Activated CD4-positive, alpha-beta T cell treated with anti-CD3 and anti-CD28 coated beads, Interleukin-2, Interleukin-6, amounts not matched to agents 100 ng/mL and 50 ng/mL, durations not matched to agents 16 hours and 8 hours (primary cell): ENCODE results near the gene UROC1.
"Not testable (repeated sequence)": the region's sequence is repeated elsewhere in the genome, so short reads cannot be mapped to it uniquely, and the experiment has no call there.

Experiments used
- DNase-seq: peaks from one replicate; pipeline ENCODE4 v3.0.0-alpha.2; 2020

Gene UROC1

GRCh38 chr3:126546549-126547239 is 29.1 kb upstream of the UROC1 start:
- DNase-seq, result no peak

- no peak for DNase-seq
Measured at GRCh38 chr3:126546013-126546412, 28.4 kb upstream of the UROC1 start.

DNA sequence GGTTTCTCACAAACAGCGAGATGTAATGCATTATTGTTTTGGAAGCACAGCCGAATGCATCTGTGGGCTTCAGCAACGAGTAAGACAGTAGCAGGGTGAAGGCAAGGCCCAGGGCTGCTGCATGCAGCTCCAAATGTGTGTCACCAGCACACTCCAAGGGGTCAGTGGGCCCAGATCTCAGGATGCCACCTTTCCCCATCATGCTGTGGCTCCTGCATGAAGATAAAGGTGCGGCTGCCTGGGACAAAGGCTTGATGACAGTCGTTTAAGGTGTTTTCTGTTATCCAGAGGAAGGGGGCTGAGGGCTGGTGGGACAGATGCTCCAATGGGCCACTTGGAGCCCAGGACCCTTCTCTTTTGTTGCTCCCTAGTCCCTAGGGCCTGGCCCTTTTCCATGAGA is 28.0 kb upstream of the UROC1 start:
- no peak for DNase-seq

GRCh38 chr3:126544596-126545281 is 27.2 kb upstream of the UROC1 start:
- DNase-seq, result no peak

- DNase-seq, result no peak
Measured at GRCh38 chr3:126543457-126544061, 26.0 kb upstream of the UROC1 start.

- no peak for DNase-seq
Measured at GRCh38 chr3:126542340-126543241, 25.0 kb upstream of the UROC1 start.

DNA sequence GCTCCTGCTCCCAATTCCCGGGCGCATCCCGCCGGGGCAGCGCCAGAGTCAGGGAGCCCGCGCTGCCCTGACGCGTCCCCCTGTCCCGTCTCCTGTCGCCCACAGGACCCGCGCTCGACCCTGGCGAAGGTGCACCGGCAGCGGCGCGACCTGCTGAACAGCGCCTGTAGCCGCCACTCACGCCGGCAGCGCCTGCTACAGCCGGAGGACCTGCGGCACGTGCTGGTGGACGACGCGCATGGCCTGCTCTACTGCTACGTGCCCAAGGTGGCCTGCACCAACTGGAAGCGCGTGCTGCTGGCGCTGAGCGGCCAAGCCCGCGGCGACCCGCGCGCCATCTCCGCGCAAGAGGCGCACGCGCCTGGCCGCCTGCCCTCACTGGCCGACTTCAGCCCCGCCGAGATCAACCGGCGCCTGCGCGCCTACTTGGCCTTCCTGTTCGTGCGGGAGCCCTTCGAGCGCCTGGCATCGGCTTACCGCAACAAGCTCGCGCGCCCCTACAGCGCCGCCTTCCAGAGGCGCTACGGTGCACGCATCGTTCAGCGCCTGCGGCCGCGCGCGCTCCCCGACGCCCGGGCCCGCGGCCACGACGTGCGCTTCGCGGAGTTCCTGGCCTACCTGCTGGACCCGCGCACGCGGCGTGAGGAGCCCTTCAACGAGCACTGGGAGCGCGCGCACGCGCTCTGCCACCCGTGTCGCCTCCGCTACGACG is 24.2 kb upstream of the UROC1 start:
- no peak for DNase-seq

- no peak for DNase-seq
Measured at GRCh38 chr3:126540951-126541627, 23.5 kb upstream of the UROC1 start.

DNA sequence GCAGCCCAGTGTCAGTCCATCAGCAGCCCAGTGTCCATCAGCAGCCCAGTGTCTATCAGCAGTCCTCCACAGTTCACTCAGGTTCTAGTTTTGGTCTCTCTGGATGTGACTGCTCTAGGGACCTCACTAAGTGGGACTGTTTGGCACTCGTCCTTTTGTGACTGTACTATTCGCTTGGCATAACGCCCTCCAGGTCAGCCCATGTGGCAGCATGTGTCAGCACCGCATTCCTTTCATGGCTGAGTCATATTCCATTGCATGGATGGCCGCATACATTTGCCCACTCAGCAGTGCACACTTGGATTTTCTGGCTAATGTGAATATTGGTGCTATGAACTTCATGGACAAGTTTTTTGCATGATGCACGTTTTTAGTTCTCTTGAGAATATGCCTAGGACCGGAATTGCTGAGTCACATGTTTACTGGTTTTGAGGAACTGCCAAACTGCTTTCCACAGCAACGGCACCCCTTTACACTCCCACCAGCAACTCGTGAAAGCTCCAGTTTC is 22.8 kb upstream of the UROC1 start:
- DNase-seq, result peak; percentile 18

GRCh38 chr3:126539558-126540250 is 22.1 kb upstream of the UROC1 start:
- no peak for DNase-seq

DNA sequence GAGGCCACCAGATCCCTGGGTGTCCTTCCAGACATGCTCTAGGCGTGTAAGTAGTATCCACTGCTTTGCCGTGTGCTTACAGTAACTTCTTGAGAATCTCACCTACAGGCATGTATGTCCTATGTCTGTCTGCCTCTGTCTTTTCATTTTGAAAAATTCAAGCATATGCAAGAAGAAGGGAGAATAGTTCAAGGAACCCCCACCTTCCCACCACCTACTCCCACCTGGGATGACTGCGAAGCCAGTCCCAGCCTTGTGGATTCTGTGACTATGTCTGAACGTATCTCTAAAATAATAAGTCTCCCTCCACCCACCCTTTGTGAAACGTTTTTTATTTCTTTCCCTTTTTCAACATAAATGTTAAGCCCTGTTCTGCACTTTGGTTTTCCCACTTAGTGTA is 21.4 kb upstream of the UROC1 start:
- DNase-seq, result no peak

DNA sequence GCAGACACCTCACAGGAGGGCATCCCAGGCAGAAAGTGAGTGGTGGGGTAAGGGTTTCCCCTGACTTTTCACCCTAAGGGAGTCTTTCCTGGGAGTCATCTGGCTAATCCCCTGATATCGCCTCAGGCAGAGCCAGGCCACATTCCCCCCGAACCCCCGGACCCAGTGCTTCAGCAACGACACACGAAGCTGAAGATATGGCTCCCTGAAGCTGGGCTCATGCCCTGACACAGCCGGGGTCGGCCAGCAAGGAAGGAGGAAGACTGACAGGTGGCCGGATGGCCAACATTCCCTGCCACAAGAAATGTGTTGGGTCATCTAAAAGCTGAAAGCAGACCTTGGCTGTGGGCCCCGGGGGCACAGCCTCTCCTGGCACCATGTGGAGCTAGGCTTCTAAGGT is 20.7 kb upstream of the UROC1 start:
- no peak for DNase-seq

DNA sequence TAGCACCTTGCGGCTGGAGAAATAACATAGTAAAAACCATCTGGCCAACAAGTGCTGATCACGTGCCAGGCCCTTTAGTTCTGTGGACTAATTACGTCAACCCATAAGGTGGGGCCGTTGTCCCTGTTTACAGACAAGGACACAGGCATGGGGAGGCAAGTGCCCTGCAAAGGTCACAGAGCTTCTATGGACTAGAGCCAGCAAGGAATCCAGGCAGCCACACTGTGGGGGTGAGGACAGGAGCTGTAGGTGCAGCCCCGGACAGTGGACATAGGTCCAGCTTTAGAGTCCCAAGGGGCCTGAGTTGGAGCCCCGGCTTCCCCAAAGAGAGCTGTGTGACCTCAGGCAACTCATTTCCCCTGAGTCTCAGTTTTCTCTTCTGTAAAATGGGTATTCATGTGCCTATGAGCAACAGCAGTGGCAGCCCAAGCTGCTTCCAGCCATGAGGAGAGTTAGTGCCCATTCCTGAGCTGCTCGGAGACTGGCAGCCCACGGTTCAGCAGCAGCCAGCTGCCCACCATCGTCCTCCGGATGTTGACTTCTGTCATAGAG is 20.2 kb upstream of the UROC1 start:
- DNase-seq, result no peak

DNA sequence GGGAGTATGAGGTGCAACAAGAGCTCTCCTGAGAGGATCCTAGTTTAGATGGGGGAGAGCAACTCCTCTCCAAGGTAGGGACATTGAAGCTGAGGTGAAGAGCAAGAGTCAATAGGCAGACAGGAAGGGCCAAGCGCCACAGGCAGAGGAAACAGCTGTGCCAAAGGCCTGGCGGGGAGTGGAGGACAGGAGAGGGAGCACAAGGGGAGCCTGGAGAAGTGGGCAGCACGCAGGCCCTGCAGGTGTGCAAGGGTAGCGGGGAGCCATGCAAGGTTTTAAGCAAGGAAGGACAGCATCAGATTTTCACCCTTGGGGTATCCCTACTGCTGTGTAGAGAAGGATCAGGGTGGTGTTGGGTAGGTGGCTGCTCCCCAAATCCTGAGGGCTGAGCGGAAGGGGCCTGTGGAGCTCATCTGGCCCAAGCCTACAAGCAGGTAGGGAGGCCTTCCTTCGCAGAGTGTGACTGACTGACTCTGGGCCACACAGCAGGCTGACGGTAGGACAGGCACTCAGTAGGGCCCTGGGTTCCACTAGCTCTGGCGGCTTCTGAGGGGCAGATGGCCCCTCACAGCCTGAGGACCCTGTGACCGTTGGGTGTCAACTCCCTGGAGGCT is 19.6 kb upstream of the UROC1 start:
- DNase-seq, result no peak

DNA sequence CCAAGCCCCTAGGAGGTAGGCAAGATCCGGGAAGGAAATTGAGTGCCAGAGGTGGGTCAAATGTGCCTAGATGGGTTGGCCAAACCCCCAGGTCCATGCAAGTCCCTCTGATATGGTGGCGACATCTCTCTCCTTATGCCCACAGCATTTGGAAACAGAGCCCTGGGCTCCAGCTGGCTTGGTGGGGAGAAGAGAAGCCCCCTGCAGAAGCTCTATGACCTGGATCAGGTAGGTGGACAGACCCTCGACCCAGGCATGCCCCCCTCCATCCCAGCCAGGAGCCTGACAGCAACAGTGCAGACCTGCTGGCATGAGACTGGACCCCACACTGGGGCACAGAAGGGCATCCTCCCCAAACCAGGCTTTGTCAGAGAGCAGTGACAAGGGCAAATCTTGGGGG is 18.6 kb upstream of the UROC1 start:
- DNase-seq, result no peak

GRCh38 chr3:126535636-126536035 is 18.1 kb upstream of the UROC1 start:
- DNase-seq, result no peak

DNA sequence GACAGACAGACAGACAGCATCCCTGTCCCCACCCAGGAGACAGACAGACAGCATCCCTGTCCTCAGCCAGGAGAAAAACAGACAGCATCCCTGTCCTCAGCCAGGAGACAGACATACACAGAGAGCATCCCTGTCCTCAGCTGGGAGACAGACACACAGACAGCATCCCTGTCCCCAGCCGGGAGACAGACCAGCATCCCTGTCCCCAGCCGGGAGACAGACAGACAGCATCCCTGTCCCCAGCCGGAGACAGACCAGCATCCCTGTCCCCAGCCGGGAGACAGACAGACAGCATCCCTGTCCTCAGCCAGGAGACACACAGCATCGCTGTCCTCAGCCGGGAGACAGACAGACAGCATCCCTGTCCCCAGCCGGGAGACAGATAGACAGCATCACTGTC is 17.1 kb upstream of the UROC1 start:
- DNase-seq, result not testable (repeated sequence)

DNA sequence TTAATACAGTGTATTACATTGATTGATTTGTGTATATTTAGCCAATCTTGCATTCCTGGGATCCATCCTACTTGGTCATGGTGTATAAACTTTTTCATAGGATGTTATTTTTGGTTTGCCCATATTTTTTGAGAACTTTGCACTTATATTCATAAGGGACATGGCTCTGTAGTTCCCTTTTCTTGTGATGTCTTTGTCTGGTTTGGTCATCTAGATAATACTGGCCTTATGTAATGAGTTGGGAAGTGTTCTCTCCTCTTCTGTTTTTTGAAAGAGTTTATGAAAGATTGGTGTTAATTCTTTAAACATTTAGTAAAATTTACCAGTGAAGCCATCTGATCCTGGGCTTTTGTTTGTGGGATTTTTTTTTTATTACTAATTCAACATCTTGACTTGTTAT is 15.9 kb upstream of the UROC1 start:
- no peak for DNase-seq

DNA sequence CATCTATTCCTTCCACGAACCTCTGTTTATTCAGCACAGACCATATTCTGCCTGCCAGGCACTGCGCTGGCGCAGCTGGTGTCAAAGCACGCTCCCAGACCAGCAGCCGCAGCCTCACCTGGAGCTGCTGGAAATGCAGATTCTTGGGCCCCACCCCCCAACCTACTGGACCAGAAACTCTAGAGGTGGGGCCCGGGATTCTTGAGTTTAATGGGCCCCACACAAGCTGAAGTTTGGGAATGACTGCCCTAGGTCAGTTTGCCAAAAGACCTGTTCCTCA is 13.4 kb upstream of the UROC1 start:
- no peak for DNase-seq

GRCh38 chr3:126530171-126531050 is 12.8 kb upstream of the UROC1 start:
- peak; percentile 28 for DNase-seq
